Adrenal gland (tissue), 12 donors: Measurements from ENCODE around the gene MNT. TPM values are rescaled to one million over a fixed set of nuclear protein-coding genes. Genes with fewer than 3 reads are reported as not detected.

ENCODE experiments used
- DNase-seq, 7 donors: peaks; one replicate each; pipeline ENCODE4 v3.0.0-alpha.2; 2019 to 2020
- H3K27ac ChIP-seq, 5 donors: fragments of 200-600 bp; sonication (generic) in 4 of 5; 1 replicate in 3 of 5; 2 replicates in 2 of 5; pipeline versions ENCODE4 v1.5.1 to v1.8.0; 2016 to 2020; ENCODE audit warnings: mild to moderate bottlenecking in 1 of 5
- H3K27me3 ChIP-seq: fragments of 200-600 bp; 2 replicates; pipeline ENCODE4 v1.8.0; 2021
- H3K36me3 ChIP-seq, 2 donors: fragments of 200-600 bp; replicated peaks in 1 of 2; 1 replicate in 1 of 2; 2 replicates in 1 of 2; pipeline versions ENCODE4 v1.5.1 to v1.8.0; 2018 to 2022
- H3K4me1 ChIP-seq, 2 donors: fragments of 200-600 bp; replicated peaks in 1 of 2; 1 replicate in 1 of 2; 2 replicates in 1 of 2; pipeline versions ENCODE4 v1.5.1 to v1.8.0; 2018 to 2021
- H3K4me3 ChIP-seq, 4 donors: fragments of 200-600 bp; sonication (generic) in 3 of 4; one replicate each; pipeline ENCODE4 v1.5.1; 2016 to 2018
- H3K9me3 ChIP-seq, 3 donors: fragments of 200-600 bp; sonication (generic) in 1 of 3; replicated peaks in 1 of 3; 1 replicate in 2 of 3; 2 replicates in 1 of 3; pipeline versions ENCODE4 v1.5.1 to v1.8.0; 2016 to 2021
- CTCF ChIP-seq, 6 experiments: fragments of 450-650 bp in 4 of 6; fragments of 200-600 bp in 2 of 6; sonication (generic) in 1 of 6; IDR thresholded peaks; 1 replicate in 5 of 6; 2 replicates in 1 of 6; pipeline versions ENCODE4 v1.5.1 to v1.8.0; 2016 to 2021; ENCODE audit warnings: antibody characterized with exemption in 6 of 6, mild to moderate bottlenecking in 2 of 6, moderate library complexity in 1 of 6
- POLR2A ChIP-seq, 2 donors: fragments of 450-650 bp; IDR thresholded peaks; one replicate each; pipeline ENCODE4 v1.6.1; 2017; ENCODE audit warnings: antibody characterized with exemption in 2 of 2, mild to moderate bottlenecking in 2 of 2, moderate library complexity in 1 of 2
- WGBS, 4 donors: extraction: QIAGEN DNeasy Blood & Tissue Kit in 2 of 4; methylation state at CpG; one replicate each; pipeline versions ENCODE4 v1.1.5 to v1.1.7; 2013 to 2017; 5-methylcytosine and 5-hydroxymethylcytosine counted together
- intact Hi-C, 2 donors: fragments of 100-400 bp; cut with DNase I; formaldehyde crosslinking; loops; one replicate each; pipeline versions ENCODE4 v1.14.1 to v1.15.0; 2022 to 2023
- polyA plus RNA-seq, 3 donors: library from polyadenylated mRNA; stranded (reverse); fragments of 200-250 nt in 2 of 3; fragments of 350-450 nt in 1 of 3; fragmentation: Illumina TruSeq in 1 of 3; extraction: RNeasy Lipid Tissue Mini Kit (QIAGEN cat#74804) in 1 of 3; gene quantifications; one replicate each; pipeline ENCODE4 v1.2.3, GENCODE V29; 2013 to 2014
- total RNA-seq, 9 donors: library from RNA; depleted of rRNA in 4 of 9; stranded (reverse); fragments of >200 nt in 4 of 9; fragments of 120-200 nt in 1 of 9; fragmentation: NEBNext Ultra II Directional in 1 of 9; extraction: Animal tissue kit (Norgen Biotek cat#: 25700) in 1 of 9; gene quantifications; one replicate each; pipeline versions ENCODE4 v1.1.0 to v1.2.4, GENCODE V29; 2013 to 2023
- donor health status: healthy with polysubstance abuse.
- donor health status: Bipolar disorder and iron deficiency.
- donor health status: DM: yes; HTN: yes; CAD: no.
- donor health status: DM: no; HTN: no; CAD: no.
- donor health status: DM: no; HTN: no; CAD: no.
- donor health status: DM: yes; HTN: yes; CAD: no.

The MNT gene
- total and polyA plus RNA-seq, 12 donors: 3.5 to 43.9 (median 19.6) TPM

GRCh38 chr17:2438823-2439222, 38.0 kb upstream of the MNT start:
- Histone ChIP-seq H3K27ac (no peak overlapping the region), H3K9me3 (no peaks in the 10 kb centered on the region), H3K4me3 (no peak overlapping the region), H3K27me3 (no peaks in the 10 kb centered on the region), H3K36me3 (peaks cover 0 to 41% of the 10 kb centered on the region in 2 donors), H3K4me1 (no peaks in the 10 kb centered on the region)
- WGBS, 4 donors: 78 to 93% (median 86%) methylated on average over 6 of the region's 6 CpGs
- intact Hi-C loops: loop anchor here in 1 of 2 donors (10.0 kb wide), 1 partner anchor 66 kb away; no protein-coding TSS in a partner anchor
- TF ChIP-seq POLR2A (IDR thresholded peaks at IDR 0.05) (no peak), CTCF (IDR thresholded peaks at IDR 0.05) (no peak)
- no peak for DNase-seq

DNA sequence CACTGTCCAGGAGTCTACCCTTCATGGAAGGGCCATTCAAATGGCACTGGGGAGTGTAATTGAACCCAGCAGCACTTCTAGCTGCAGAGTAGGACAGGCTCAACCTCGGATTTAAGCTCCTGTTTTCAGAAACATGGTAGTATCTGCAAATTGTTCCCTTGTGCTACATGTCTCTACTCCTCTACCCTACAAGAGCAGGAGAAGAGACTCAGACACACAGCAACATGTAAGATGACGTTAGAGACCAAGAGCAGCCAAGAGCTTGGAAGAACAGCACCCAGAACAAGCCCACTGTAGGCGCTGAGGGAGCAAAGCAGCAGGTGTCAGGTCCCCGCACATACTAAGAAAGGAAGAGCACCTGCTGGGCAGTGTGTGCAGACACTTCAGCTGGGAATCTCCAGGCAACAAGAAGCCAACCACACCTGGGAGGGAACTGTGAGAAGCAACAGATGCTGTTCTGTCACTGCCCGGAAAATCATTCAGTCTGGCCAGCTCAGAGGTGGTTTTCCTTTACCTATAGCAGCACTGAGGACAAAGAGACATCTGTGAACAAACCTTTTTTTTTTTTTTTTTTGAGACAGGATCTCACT, 35.6 kb upstream of the MNT start:
- no peak overlapping the region for H3K27ac ChIP-seq
- no peaks in the 10 kb centered on the region for H3K9me3 ChIP-seq
- H3K4me3 ChIP-seq: no peak overlapping the region
- no peak for TF ChIP-seq POLR2A (IDR thresholded peaks at IDR 0.05)
- no peak for TF ChIP-seq CTCF (IDR thresholded peaks at IDR 0.05)
- WGBS, 4 donors: 76 to 89% (median 86%) methylated on average over 5 of the region's 5 CpGs
- no peak for DNase-seq
- H3K4me1 ChIP-seq: no peaks in the 10 kb centered on the region
- H3K27me3 ChIP-seq: no peaks in the 10 kb centered on the region
- intact Hi-C loops: loop anchor here in 1 of 2 donors (10.0 kb wide), 1 partner anchor 68 kb away; no protein-coding TSS in a partner anchor
- H3K36me3 ChIP-seq: peaks cover 0 to 41% of the 10 kb centered on the region in 2 donors

- WGBS, 4 donors: 79 to 84% (median 81%) methylated on average over 9 of the region's 9 CpGs
Observed at GRCh38 chr17:2435862-2436261, 35.0 kb upstream of the MNT start.

More at GRCh38 chr17:2435862-2436261, 35.0 kb upstream of the MNT start:
- Histone ChIP-seq H3K36me3 (peaks cover 0 to 41% of the 10 kb centered on the region in 2 donors), H3K27me3 (no peaks in the 10 kb centered on the region), H3K27ac (no peak overlapping the region), H3K4me3 (no peak overlapping the region), H3K9me3 (no peaks in the 10 kb centered on the region), H3K4me1 (no peaks in the 10 kb centered on the region)
- intact Hi-C loops: loop anchor here in 1 of 2 donors (10.0 kb wide), 1 partner anchor 69 kb away; no protein-coding TSS in a partner anchor
- no peak for DNase-seq
- TF ChIP-seq POLR2A (IDR thresholded peaks at IDR 0.05): no peak
- TF ChIP-seq CTCF (IDR thresholded peaks at IDR 0.05): no peak
